Smooth muscle cell of trachea (primary cell): ENCODE results near the gene TRAPPC2. TPM values are rescaled to one million over a fixed set of nuclear protein-coding genes. Genes with fewer than 3 reads are reported as not detected.

ENCODE experiments used
- total RNA-seq: library from RNA; depleted of rRNA; stranded (reverse); fragments of >200 nt; gene quantifications from 2 replicates; pipeline ENCODE4 v1.2.1, GENCODE V29; 2014

Gene TRAPPC2
- 14.6 and 20.8 TPM in 2 replicates for total RNA-seq

DNA sequence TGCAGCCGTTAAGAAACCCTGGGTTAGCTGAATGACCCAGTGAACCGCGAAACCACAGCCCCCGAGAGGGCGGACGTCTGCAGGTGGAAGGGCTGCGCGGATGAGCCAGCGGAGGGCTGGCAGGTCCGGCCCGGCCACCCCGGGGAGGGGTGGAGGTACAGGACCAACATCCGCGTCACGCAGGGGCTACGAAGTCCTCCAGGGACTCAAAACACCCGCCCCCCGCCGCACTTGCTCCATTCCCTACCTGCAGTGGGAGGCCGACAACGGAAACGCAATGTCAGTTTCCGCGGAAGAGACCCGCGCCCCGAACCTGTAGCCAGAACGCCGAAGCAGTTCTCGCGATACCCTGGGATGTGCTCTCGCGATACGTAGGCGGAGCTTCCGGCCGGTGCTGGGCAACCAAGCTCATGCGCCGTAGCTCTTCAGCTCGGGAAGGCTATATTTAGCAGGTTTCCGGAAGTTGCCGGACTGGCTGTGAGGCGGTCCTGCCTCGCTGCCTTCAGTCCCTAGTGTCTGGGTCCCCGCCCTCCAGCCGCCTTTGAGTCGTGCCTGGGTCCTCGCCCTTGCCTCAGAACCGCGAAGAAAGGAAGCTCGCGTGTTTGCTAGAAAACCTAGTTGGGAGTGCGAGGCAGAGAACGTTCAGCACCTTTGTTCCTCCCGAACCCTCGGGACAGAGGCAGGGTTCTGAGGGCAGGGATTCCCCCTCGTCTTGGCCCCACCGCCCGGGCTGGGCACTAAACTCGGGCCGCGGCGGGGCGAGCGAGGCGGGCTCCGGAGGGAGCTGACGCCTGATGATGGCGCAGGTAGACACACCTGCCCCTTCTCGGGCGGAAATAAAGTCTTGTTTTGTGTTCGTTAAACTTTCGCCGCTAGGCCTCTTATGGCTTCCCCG, at the start of gene TRAPPC2, which contains the start of gene OFD1:
Gene TRAPPC2 (minus strand): TSS at position 343 of the 895 bp plus-strand sequence. CDS start 14,657 bp downstream, outside the sequence.
Gene OFD1 (plus strand): TSS at position 471 of the 895 bp plus-strand sequence. CDS start 324 bp downstream, at position 795.

DNA sequence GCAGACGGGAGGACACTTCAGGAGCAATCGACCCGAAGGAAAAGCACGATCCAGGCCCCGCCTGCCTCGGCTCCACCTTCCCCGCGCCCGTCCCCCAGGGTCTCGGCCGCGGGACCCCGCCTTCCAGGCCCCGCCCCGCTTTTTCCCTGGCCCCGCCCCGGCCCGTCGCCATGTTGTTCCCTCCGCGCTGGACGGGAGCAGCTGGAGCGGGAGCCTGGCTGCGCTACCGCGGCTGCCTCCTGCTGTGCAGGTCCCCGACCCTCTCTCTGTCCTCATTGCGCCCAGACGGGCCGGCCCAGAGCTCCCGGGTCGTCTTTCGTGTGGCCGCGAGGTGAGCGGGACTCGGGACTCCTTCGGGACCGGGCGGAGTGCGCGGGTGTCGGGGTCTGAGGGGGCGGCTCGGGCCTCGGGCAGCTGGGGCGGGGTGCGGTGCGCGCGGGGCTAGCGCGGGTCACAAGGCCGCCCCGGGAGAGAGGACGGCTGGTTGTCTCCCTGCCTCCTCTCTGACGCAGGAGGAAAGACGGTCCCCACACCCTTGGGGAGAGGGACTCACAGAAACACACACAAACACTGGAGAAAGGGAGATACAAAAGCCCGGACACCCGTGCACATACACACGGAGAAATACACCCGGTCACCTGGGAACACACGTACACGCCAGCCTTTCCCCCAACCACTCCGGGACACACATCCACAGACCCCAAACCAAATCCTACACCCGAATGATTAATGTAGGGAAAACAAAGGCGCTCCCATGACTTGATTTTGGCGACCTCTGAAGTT, 45.3 kb downstream of the TRAPPC2 start, which contains the start of gene RAB9A:
Gene RAB9A (plus strand): TSS at position 171 of the 783 bp plus-strand sequence. CDS start 19,619 bp downstream, outside the sequence.

Other genes with a start within 250 kb of the TRAPPC2 start
- under 0.01 TPM in 1 of 2 replicates, not detected in the other for gene EGFL6, start 165.0 kb downstream of the TRAPPC2 start, total RNA-seq
- 2.6 and 3.3 TPM in 2 replicates for gene TCEANC, start 81.5 kb downstream of the TRAPPC2 start, total RNA-seq
- 37.5 and 38.4 TPM in 2 replicates for gene RAB9A, start 45.5 kb downstream of the TRAPPC2 start, total RNA-seq
- gene OFD1, start 128 bp upstream of the TRAPPC2 start, total RNA-seq, result 13.2 and 14.5 TPM in 2 replicates
- 5.3 and 14.3 TPM in 2 replicates for gene GPM6B, start 82.5 kb upstream of the TRAPPC2 start, total RNA-seq